Activated CD4-positive, alpha-beta T cell treated with anti-CD3 and anti-CD28 coated beads for 36 hours (primary cell): ENCODE results near the gene DOC2B. TPM values are rescaled to one million over a fixed set of nuclear protein-coding genes. Genes with fewer than 3 reads are reported as not detected.
"Not testable (repeated sequence)": the region's sequence is repeated elsewhere in the genome, so short reads cannot be mapped to it uniquely, and the experiment has no call there.

Experiments
- ATAC-seq: fragments of 200-7000 bp; cut with Tn5 transposase; one replicate; pipeline ENCODE4 v1.10.0; 2021; ENCODE audit warnings: mild to moderate bottlenecking, moderate library complexity
- CTCF ChIA-PET: fragments of 350-600 bp; sonication (Branson Sonifier 250); formaldehyde crosslinking; loops from one replicate; lab custom pipeline; 2021; ENCODE audit warnings: antibody characterized with exemption; lab: Charles Lee
- POLR2A ChIA-PET: fragments of 350-600 bp; sonication (Branson Sonifier 250); formaldehyde crosslinking; loops from one replicate; lab custom pipeline; 2021; ENCODE audit warnings: antibody characterized with exemption, inconsistent platforms; lab: Charles Lee
- DNase-seq: peaks from one replicate; pipeline ENCODE4 v3.0.0-alpha.2; 2020
- H3K27ac Mint-ChIP-seq: one replicate; pipeline ENCODE4 v1.8.0; 2021; ENCODE audit warnings: mixed read lengths
- H3K27me3 Mint-ChIP-seq: one replicate; pipeline ENCODE4 v1.8.0; 2021; ENCODE audit warnings: mixed read lengths
- H3K36me3 Mint-ChIP-seq: one replicate; pipeline ENCODE4 v1.8.0; 2021; ENCODE audit warnings: low read depth, mixed read lengths
- H3K4me1 Mint-ChIP-seq: one replicate; pipeline ENCODE4 v1.8.0; 2021; ENCODE audit warnings: mixed read lengths
- H3K4me3 Mint-ChIP-seq: one replicate; pipeline ENCODE4 v1.8.0; 2021; ENCODE audit warnings: mild to moderate bottlenecking, moderate library complexity, mixed read lengths
- H3K9me3 Mint-ChIP-seq: one replicate; pipeline ENCODE4 v1.8.0; 2021; ENCODE audit warnings: low read depth, mixed read lengths
- intact Hi-C, 2 experiments: fragments of 100-400 bp; cut with DNase I in 1 of 2; cut with micrococcal nuclease in 1 of 2; formaldehyde crosslinking; loops; one replicate each; pipeline versions ENCODE4 v1.14.2 to v1.15.1; 2022 to 2024; cut with DNase I, micrococcal nuclease
- total RNA-seq, 2 experiments: library from RNA; stranded (reverse); gene quantifications; one replicate each; pipeline ENCODE4 v1.2.3, GENCODE V29; 2021

DOC2B gene
- total RNA-seq, 2 experiments from 2014 or later: 0.04 to 0.27 TPM

DNA sequence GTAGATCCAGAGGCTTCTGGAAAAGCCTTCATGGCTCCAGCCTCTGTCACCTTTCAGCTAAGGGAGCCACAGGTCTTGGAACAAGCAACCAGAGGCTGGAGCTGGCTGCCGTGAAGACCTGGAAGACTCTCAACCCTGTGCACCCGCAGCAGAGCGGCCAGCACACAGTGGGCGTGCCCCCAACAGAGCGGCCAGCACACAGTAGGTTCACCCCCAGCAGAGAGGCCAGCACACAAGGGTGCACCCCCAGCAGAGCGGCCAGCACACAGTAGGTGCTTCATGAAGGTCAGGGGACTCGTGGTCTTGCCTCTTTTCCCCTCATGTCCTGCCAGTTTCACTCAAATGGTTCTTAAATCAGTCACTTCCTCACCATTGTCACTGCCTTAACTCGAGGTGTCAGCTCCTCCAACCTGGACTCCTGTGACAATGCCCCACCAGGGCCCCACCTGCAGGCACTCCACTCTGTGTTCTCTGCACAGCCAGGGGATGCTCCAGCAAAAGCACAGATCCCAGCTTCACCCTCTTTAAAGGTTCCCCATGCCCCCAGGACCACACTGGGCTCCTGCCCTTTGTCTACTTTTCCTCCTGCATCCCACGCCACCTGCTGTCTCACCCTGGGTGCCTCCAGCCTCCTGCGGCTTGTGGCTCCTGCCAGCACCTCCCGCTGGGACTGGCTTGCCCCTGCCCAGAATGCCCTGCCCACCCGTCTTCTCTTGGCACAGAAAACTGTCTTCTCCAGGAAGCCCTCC is 42.4 kb upstream of the DOC2B start:
- no peak overlapping the region for H3K4me3 Mint-ChIP-seq
- no peaks in the 10 kb centered on the region for H3K27me3 Mint-ChIP-seq
- no peaks in the 10 kb centered on the region for H3K9me3 Mint-ChIP-seq
- H3K27ac Mint-ChIP-seq: no peak overlapping the region
- intact Hi-C loops: no loop called here
- H3K36me3 Mint-ChIP-seq: no peaks in the 10 kb centered on the region
- DNase-seq: no peak
- POLR2A ChIA-PET: no interaction called here
- CTCF ChIA-PET: no interaction called here
- H3K4me1 Mint-ChIP-seq: no peaks in the 10 kb centered on the region
- no peak for ATAC-seq

- DNase-seq (no peak), ATAC-seq (no peak)
- Mint-ChIP-seq H3K27me3 (no peaks in the 10 kb centered on the region), H3K4me1 (no peaks in the 10 kb centered on the region), H3K9me3 (no peaks in the 10 kb centered on the region), H3K27ac (no peak overlapping the region), H3K4me3 (no peak overlapping the region), H3K36me3 (no peaks in the 10 kb centered on the region)
- intact Hi-C loops: no loop called here
- ChIA-PET POLR2A (no interaction called here), CTCF (no interaction called here)
Observed at GRCh38 chr17:222172-222571, 40.7 kb upstream of the DOC2B start.

DNA sequence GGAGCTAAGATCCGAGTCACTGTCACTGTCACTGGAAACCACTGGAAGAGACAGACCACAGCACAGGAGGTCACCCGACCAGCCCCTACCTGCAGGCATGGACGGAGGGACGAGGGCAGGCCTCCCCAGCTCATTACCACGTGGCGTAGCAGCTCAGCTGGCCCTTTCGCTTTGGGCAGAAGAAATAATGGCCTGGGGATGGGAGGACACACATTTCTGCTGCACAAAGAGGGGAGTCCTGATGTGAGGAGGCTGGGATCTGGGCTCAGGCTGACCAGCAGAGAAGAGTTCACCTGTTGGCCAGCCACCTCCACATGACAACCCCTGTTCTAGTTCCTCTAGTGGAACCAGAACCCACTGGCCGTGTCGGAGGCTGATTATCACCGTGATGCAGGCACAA is 38.2 kb upstream of the DOC2B start:
- no peak overlapping the region for H3K4me3 Mint-ChIP-seq
- no peaks in the 10 kb centered on the region for H3K36me3 Mint-ChIP-seq
- no peaks in the 10 kb centered on the region for H3K9me3 Mint-ChIP-seq
- ChIA-PET POLR2A (no interaction called here), CTCF (interaction anchor here (0.6 kb wide), 1 partner anchor 70 kb away, joined by 3 read pairs; no protein-coding TSS in a partner anchor)
- H3K4me1 Mint-ChIP-seq: no peaks in the 10 kb centered on the region
- H3K27me3 Mint-ChIP-seq: no peaks in the 10 kb centered on the region
- intact Hi-C loops: no loop called here
- ATAC-seq: no peak
- no peak for DNase-seq
- H3K27ac Mint-ChIP-seq: no peak overlapping the region

- Mint-ChIP-seq H3K36me3 (no peaks in the 10 kb centered on the region), H3K27me3 (no peaks in the 10 kb centered on the region), H3K4me3 (no peak overlapping the region), H3K4me1 (no peaks in the 10 kb centered on the region), H3K27ac (no peak overlapping the region), H3K9me3 (no peaks in the 10 kb centered on the region)
- POLR2A ChIA-PET: no interaction called here
- ATAC-seq (no peak), DNase-seq (no peak)
- CTCF ChIA-PET: interaction anchor here (0.6 kb wide), 1 partner anchor 69 kb away, joined by 3 read pairs; no protein-coding TSS in a partner anchor
- intact Hi-C loops: no loop called here
Observed at GRCh38 chr17:218432-219110, 37.1 kb upstream of the DOC2B start.

- intact Hi-C loops: no loop called here
- Mint-ChIP-seq H3K27ac (no peak overlapping the region), H3K4me3 (no peak overlapping the region), H3K4me1 (no peaks in the 10 kb centered on the region), H3K36me3 (no peaks in the 10 kb centered on the region), H3K9me3 (no peaks in the 10 kb centered on the region), H3K27me3 (no peaks in the 10 kb centered on the region)
- no peak for DNase-seq
- POLR2A ChIA-PET: no interaction called here
- ATAC-seq: no peak
- CTCF ChIA-PET: no interaction called here
Observed at GRCh38 chr17:216625-217024, 35.2 kb upstream of the DOC2B start.

- H3K27ac Mint-ChIP-seq, H3K4me3 Mint-ChIP-seq, CTCF ChIA-PET, H3K27me3 Mint-ChIP-seq, DNase-seq, H3K4me1 Mint-ChIP-seq, intact Hi-C loops, POLR2A ChIA-PET, ATAC-seq, H3K36me3 Mint-ChIP-seq, H3K9me3 Mint-ChIP-seq: not testable (repeated sequence)
Observed at GRCh38 chr17:215563-216478, 34.4 kb upstream of the DOC2B start.

GRCh38 chr17:214881-215331 is 33.5 kb upstream of the DOC2B start:
- ATAC-seq: no peak
- Mint-ChIP-seq H3K4me1 (no peaks in the 10 kb centered on the region), H3K9me3 (no peaks in the 10 kb centered on the region), H3K36me3 (no peaks in the 10 kb centered on the region), H3K27me3 (no peaks in the 10 kb centered on the region), H3K27ac (no peak overlapping the region), H3K4me3 (no peak overlapping the region)
- intact Hi-C loops: no loop called here
- CTCF ChIA-PET: no interaction called here
- POLR2A ChIA-PET: no interaction called here
- DNase-seq: no peak

DNA sequence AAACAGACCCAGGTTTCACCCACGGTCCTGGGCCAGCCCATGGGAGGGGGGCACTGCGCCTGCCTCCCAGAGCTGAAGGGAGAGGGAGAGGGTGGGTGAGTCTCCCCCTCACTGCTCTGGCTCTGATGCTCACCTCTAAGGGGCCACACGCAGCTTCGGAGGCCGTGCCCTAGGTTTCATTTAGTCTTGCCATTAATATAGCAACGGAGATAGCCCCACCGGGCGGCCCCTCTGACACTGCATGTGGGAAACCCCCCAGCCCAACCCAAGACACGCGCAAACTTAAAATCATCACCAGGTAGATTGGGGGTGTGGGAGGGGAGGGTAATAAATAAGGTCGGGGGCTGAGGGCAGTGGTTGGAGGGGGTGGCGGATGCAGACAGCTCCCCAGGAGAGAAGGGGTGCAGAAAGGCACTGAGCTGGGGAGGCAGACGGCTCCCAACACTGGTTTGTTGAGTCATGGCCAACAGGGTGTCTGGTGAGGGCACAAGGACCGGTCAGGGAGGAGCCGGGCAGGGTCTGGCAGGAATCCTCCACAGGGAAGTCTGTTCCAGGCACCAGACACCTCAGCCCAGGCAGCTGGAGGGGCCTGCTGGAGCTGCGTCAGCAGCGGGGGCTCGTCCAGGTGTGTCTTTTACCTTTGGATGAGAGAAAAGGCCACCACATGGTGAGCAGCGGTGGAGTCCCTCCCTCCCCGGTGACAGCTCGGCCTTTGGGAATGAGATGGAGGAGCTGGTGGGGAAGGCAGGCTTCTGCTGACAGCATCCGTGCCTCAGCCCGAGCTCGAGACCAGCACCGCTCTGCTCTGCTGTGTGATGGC is 32.0 kb upstream of the DOC2B start:
- intact Hi-C loops: no loop called here
- no peak for ATAC-seq
- H3K36me3 Mint-ChIP-seq: no peaks in the 10 kb centered on the region
- DNase-seq: no peak
- H3K9me3 Mint-ChIP-seq: no peaks in the 10 kb centered on the region
- ChIA-PET POLR2A (no interaction called here), CTCF (interaction anchor here (0.5 kb wide), 2 partner anchors 9 to 36 kb away, joined by 3 to 7 read pairs; no protein-coding TSS in a partner anchor)
- H3K4me3 Mint-ChIP-seq: no peak overlapping the region
- H3K27ac Mint-ChIP-seq: no peak overlapping the region
- peaks cover 3% of the 10 kb centered on the region for H3K27me3 Mint-ChIP-seq
- no peaks in the 10 kb centered on the region for H3K4me1 Mint-ChIP-seq

- Mint-ChIP-seq H3K27ac (no peak overlapping the region), H3K9me3 (peaks cover 8% of the 10 kb centered on the region), H3K27me3 (peaks cover 9% of the 10 kb centered on the region), H3K36me3 (no peaks in the 10 kb centered on the region), H3K4me3 (no peak overlapping the region), H3K4me1 (no peaks in the 10 kb centered on the region)
- ATAC-seq (no peak), DNase-seq (no peak)
- POLR2A ChIA-PET: no interaction called here
- intact Hi-C loops: no loop called here
- CTCF ChIA-PET: no interaction called here
Observed at GRCh38 chr17:210402-210801, 29.0 kb upstream of the DOC2B start.

DNA sequence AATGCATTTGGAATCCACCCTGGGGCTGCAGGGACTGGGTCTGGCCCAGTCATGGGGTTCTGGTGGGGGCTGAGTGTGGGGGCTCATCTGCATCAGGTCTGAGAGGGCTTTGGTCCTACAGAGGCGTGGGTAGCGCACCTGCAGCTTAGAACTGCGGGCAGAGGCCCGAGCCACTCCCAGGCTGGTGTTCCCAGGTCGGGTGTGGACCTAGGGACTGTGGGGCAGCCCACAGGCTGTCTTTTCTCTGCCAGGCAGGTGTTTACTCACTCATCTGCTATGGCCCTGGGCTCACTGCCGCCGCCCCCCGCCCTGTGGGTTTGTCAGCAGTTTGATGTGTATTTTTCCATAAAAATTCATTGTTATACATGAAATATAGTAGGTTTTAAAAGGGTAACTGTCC is 27.0 kb upstream of the DOC2B start:
- H3K4me1 Mint-ChIP-seq: no peaks in the 10 kb centered on the region
- H3K27me3 Mint-ChIP-seq: peaks cover 9% of the 10 kb centered on the region
- DNase-seq (no peak), ATAC-seq (no peak)
- POLR2A ChIA-PET: no interaction called here
- CTCF ChIA-PET: no interaction called here
- intact Hi-C loops: no loop called here
- no peak overlapping the region for H3K4me3 Mint-ChIP-seq
- peaks cover 8% of the 10 kb centered on the region for H3K9me3 Mint-ChIP-seq
- H3K36me3 Mint-ChIP-seq: no peaks in the 10 kb centered on the region
- H3K27ac Mint-ChIP-seq: no peak overlapping the region

DNA sequence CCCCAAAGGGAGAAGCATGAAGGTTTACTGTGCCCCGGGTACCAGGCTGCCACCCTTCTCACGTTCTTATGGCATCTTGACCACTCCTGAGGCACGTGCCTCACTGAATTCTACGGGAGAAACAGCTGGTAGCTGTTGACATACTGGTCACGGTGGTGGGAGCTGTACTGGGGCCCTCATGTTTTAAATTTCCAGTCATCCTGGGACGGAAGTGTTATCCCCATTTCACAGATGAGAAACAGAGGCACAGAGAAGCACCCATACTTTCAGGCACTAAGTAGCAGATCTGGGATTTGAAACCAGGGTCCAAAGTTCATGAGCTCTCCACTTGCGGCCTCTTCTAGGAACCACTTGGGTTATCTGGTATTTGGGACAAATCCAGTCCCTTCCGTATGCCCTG is 26.3 kb upstream of the DOC2B start:
- Mint-ChIP-seq H3K4me1 (no peaks in the 10 kb centered on the region), H3K27me3 (peaks cover 9% of the 10 kb centered on the region), H3K9me3 (peaks cover 8% of the 10 kb centered on the region), H3K27ac (no peak overlapping the region), H3K4me3 (no peak overlapping the region), H3K36me3 (no peaks in the 10 kb centered on the region)
- intact Hi-C loops: no loop called here
- no peak for DNase-seq
- ChIA-PET CTCF (no interaction called here), POLR2A (no interaction called here)
- no peak for ATAC-seq
